H1 (cell line): ENCODE data around the gene GABRG3. TPM values are rescaled to one million over a fixed set of nuclear protein-coding genes. Genes with fewer than 3 reads are reported as not detected.

Source experiments
- CTCF ChIA-PET: fragments of 300-600 bp; sonication (Branson Sonifier 250); formaldehyde crosslinking; loops from one replicate; lab custom pipeline; 2021; ENCODE audit not compliant: partially characterized antibody; lab: Charles Lee
- POLR2A ChIA-PET: fragments of 300-600 bp; sonication (Branson Sonifier 250); formaldehyde crosslinking; loops from one replicate; lab custom pipeline; 2021; ENCODE audit warnings: inconsistent platforms; ENCODE audit not compliant: partially characterized antibody; lab: Charles Lee
- DNase-seq, 2 experiments: peaks; one replicate each; pipeline versions ENCODE4 v3.0.0 to v3.0.0-alpha.2; 2010 to 2022; ENCODE audit warnings: low spot score in 2 of 2, low read depth in 1 of 2, mixed read lengths in 1 of 2
- FAIRE-seq: peaks from 2 replicates; lab custom pipeline; 2011; peaks lifted over from hg19 to GRCh38; lab: Jason Lieb, UNC
- H2AFZ ChIP-seq: 2 replicates; pipeline ENCODE4 v1.8.1; 2012; ENCODE audit warnings: low read length, inconsistent platforms
- H2AK5ac ChIP-seq: 2 replicates; pipeline ENCODE4 v1.6.1; 2013; ENCODE audit warnings: low read depth, low read length
- H2BK120ac ChIP-seq: replicated peaks from 2 replicates; pipeline ENCODE3; 2013; ENCODE audit warnings: low read depth, low read length, inconsistent platforms
- H2BK12ac ChIP-seq: 2 replicates; pipeline ENCODE4 v1.6.1; 2013; ENCODE audit warnings: low read depth, low read length
- H2BK15ac ChIP-seq: 2 replicates; pipeline ENCODE4 v1.6.1; 2013; ENCODE audit warnings: low read length
- H2BK20ac ChIP-seq: 2 replicates; pipeline ENCODE4 v1.6.1; 2013; ENCODE audit warnings: low read length
- H2BK5ac ChIP-seq: 2 replicates; pipeline ENCODE4 v1.6.1; 2013; ENCODE audit warnings: low read depth, low read length
- H3K14ac ChIP-seq: 2 replicates; pipeline ENCODE4 v1.6.1; 2013; ENCODE audit warnings: inconsistent platforms; ENCODE audit not compliant: insufficient read length
- H3K18ac ChIP-seq: 2 replicates; pipeline ENCODE4 v1.6.1; 2013; ENCODE audit warnings: low read length; ENCODE audit errors: extremely low read depth
- H3K23ac ChIP-seq: 2 replicates; pipeline ENCODE4 v1.6.1; 2013; ENCODE audit warnings: inconsistent platforms; ENCODE audit not compliant: insufficient read length
- H3K23me2 ChIP-seq: 2 replicates; pipeline ENCODE4 v1.6.1; 2013; ENCODE audit warnings: low read depth, low read length
- H3K27ac ChIP-seq: 2 replicates; pipeline ENCODE4 v1.6.1; 2011; ENCODE audit warnings: low read depth, low read length, inconsistent platforms
- H3K27me3 ChIP-seq, 4 experiments: replicated peaks in 1 of 4; 1 replicate in 1 of 4; 2 replicates in 3 of 4; pipeline versions ENCODE4 v1.6.1 to v1.8.1; 2011 to 2013; ENCODE audit warnings: low read length in 3 of 4, mild to moderate bottlenecking in 3 of 4, inconsistent platforms in 2 of 4, mixed read lengths in 2 of 4, moderate library complexity in 1 of 4; ENCODE audit not compliant: control insufficient read depth in 3 of 4, insufficient read depth in 3 of 4; ENCODE audit errors: extremely low read depth in 1 of 4
- H3K36me3 ChIP-seq, 4 experiments: 2 replicates each; pipeline versions ENCODE4 v1.6.1 to v1.8.1; 2011 to 2013; ENCODE audit warnings: mild to moderate bottlenecking in 4 of 4, low read length in 3 of 4, moderate library complexity in 2 of 4, control low read depth in 1 of 4, inconsistent platforms in 1 of 4; ENCODE audit not compliant: insufficient read depth in 4 of 4, control insufficient read depth in 2 of 4
- H3K4ac ChIP-seq: replicated peaks from 2 replicates; pipeline ENCODE3; 2013; ENCODE audit warnings: low read length, low read depth, mixed read lengths, inconsistent platforms; ENCODE audit not compliant: insufficient read length
- H3K4me1 ChIP-seq, 4 experiments: replicated peaks in 1 of 4; 1 replicate in 1 of 4; 2 replicates in 3 of 4; pipeline versions ENCODE4 v1.6.1 to v1.8.1; 2011 to 2013; ENCODE audit warnings: low read length in 3 of 4, inconsistent platforms in 2 of 4, mixed read lengths in 1 of 4; ENCODE audit not compliant: insufficient read depth in 4 of 4, control insufficient read depth in 3 of 4
- H3K4me2 ChIP-seq, 2 experiments: 2 replicates each; pipeline versions ENCODE4 v1.6.1 to v1.8.1; 2011 to 2013; ENCODE audit warnings: low read depth in 2 of 2, low read length in 2 of 2, control low read depth in 1 of 2, inconsistent platforms in 1 of 2, mild to moderate bottlenecking in 1 of 2; ENCODE audit not compliant: insufficient read depth in 1 of 2
- H3K4me3 ChIP-seq, 4 experiments: fragments of 200-600, 300-600 bp in 1 of 4; sonication (generic), shearing (Covaris generic), sonication (Bioruptor Twin) in 1 of 4; 2 replicates each; pipeline versions ENCODE4 v1.5.1 to v1.8.1; 2011 to 2016; ENCODE audit warnings: low read length in 4 of 4, low read depth in 3 of 4, control low read depth in 2 of 4, inconsistent platforms in 2 of 4, mild to moderate bottlenecking in 2 of 4, mixed read lengths in 1 of 4, moderate library complexity in 1 of 4; ENCODE audit not compliant: insufficient read depth in 2 of 4; ENCODE audit errors: extremely low read depth in 1 of 4
- H3K56ac ChIP-seq: replicated peaks from 2 replicates; pipeline ENCODE3; 2013; ENCODE audit warnings: low read depth, mild to moderate bottlenecking, mixed read lengths, low read length, inconsistent platforms; ENCODE audit not compliant: insufficient read length
- H3K79me1 ChIP-seq: 2 replicates; pipeline ENCODE4 v1.6.1; 2013; ENCODE audit warnings: low read depth, low read length, control low read depth
- H3K79me2 ChIP-seq, 2 experiments: 2 replicates each; pipeline versions ENCODE4 v1.6.1 to v1.8.1; 2012 to 2013; ENCODE audit warnings: low read length in 2 of 2, mild to moderate bottlenecking in 2 of 2, inconsistent platforms in 1 of 2; ENCODE audit not compliant: insufficient read depth in 2 of 2, control insufficient read depth in 1 of 2
- H3K9ac ChIP-seq, 4 experiments: replicated peaks in 1 of 4; 1 replicate in 1 of 4; 2 replicates in 3 of 4; pipeline versions ENCODE4 v1.6.1 to v1.8.1; 2011 to 2013; ENCODE audit warnings: low read depth in 3 of 4, low read length in 3 of 4, control low read depth in 2 of 4, mild to moderate bottlenecking in 2 of 4, moderate library complexity in 2 of 4, inconsistent platforms in 1 of 4; ENCODE audit errors: extremely low read depth in 1 of 4
- H3K9me3 ChIP-seq, 2 experiments: 2 replicates each; pipeline versions ENCODE4 v1.6.1 to v1.8.1; 2012 to 2013; ENCODE audit warnings: mild to moderate bottlenecking in 2 of 2, moderate library complexity in 2 of 2, control low read depth in 1 of 2, inconsistent platforms in 1 of 2, low read depth in 1 of 2, low read length in 1 of 2, mixed read lengths in 1 of 2; ENCODE audit not compliant: insufficient read depth in 2 of 2
- H4K20me1 ChIP-seq, 2 experiments: replicated peaks in 1 of 2; 2 replicates each; pipeline versions ENCODE3 to v1.8.1; 2011 to 2013; ENCODE audit warnings: inconsistent platforms in 2 of 2, low read length in 2 of 2, mild to moderate bottlenecking in 1 of 2; ENCODE audit not compliant: insufficient read depth in 2 of 2, control insufficient read depth in 1 of 2
- H4K5ac ChIP-seq: 2 replicates; pipeline ENCODE4 v1.6.1; 2013; ENCODE audit warnings: low read length, low read depth, mixed read lengths, inconsistent platforms; ENCODE audit not compliant: insufficient read length
- H4K8ac ChIP-seq: 2 replicates; pipeline ENCODE4 v1.8.0; 2013; ENCODE audit warnings: mild to moderate bottlenecking, moderate library complexity, low read length, inconsistent platforms; ENCODE audit not compliant: insufficient read depth; ENCODE audit errors: extremely low read depth
- H4K91ac ChIP-seq: replicated peaks from 2 replicates; pipeline ENCODE3; 2013; ENCODE audit warnings: low read length, mixed read lengths, inconsistent platforms; ENCODE audit not compliant: insufficient read length
- EZH2 ChIP-seq: fragments of 200-600 bp; sonication (generic); IDR thresholded peaks from 2 replicates; pipeline ENCODE4 v1.7.1; 2012; ENCODE audit warnings: low read depth, mild to moderate bottlenecking, moderate library complexity, low read length, inconsistent platforms; ENCODE audit not compliant: severe bottlenecking
- FOSL1 ChIP-seq: IDR thresholded peaks from 2 replicates; pipeline ENCODE4 v1.6.1; 2011; ENCODE audit warnings: mild to moderate bottlenecking, low read depth, low read length, moderate library complexity; ENCODE audit not compliant: insufficient read depth
- NANOG ChIP-seq: IDR thresholded peaks from 2 replicates; pipeline ENCODE4 v1.6.1; 2011; ENCODE audit warnings: low read length, low read depth, mild to moderate bottlenecking, inconsistent platforms; ENCODE audit not compliant: insufficient read depth, poor library complexity, severe bottlenecking
- PHF8 ChIP-seq: fragments of 200-600 bp; sonication (generic); conservative IDR thresholded peaks from 2 replicates; pipeline ENCODE4 v1.7.1; 2012; ENCODE audit warnings: low read depth, mild to moderate bottlenecking, inconsistent platforms, low read length, moderate library complexity
- POLR2AphosphoS5 ChIP-seq: IDR thresholded peaks from 2 replicates; pipeline ENCODE4 v1.6.1; 2011; ENCODE audit warnings: low read depth, low read length
- SP2 ChIP-seq: IDR thresholded peaks from 2 replicates; pipeline ENCODE4 v1.6.1; 2012; ENCODE audit warnings: mild to moderate bottlenecking, low read length, inconsistent platforms
- TAF7 ChIP-seq: optimal IDR thresholded peaks from 2 replicates; pipeline ENCODE3; 2011; ENCODE audit warnings: low read depth, mild to moderate bottlenecking, inconsistent platforms, low read length, moderate library complexity, borderline replicate concordance
- WGBS, 2 experiments: shearing (Covaris generic) in 1 of 2; methylation state at CpG; one replicate each; pipeline versions ENCODE4 v1.1.6 to v1.1.7; 2013 to 2015; ENCODE audit warnings: low lambda C conversion rate in 2 of 2, mixed read lengths in 2 of 2, inconsistent platforms in 1 of 2, low coverage in 1 of 2, missing lambda C conversion rate in 1 of 2; ENCODE audit not compliant: insufficient replicate concordance in 2 of 2, insufficient coverage in 1 of 2, insufficient read length in 1 of 2; ENCODE audit errors: extremely low coverage in 1 of 2, missing lambda C conversion rate in 1 of 2; 5-methylcytosine and 5-hydroxymethylcytosine counted together
- polyA plus RNA-seq, 7 experiments: library from polyadenylated mRNA; depleted of rRNA in 3 of 7; stranded (reverse) in 5 of 7; unstranded in 2 of 7; fragments of >200 nt in 5 of 7; fragments of 200-250 nt in 2 of 7; gene quantifications; 1 replicate in 5 of 7; 2 replicates in 1 of 7; 4 replicates in 1 of 7; pipeline versions ENCODE4 v1.2.1 to v1.2.3, GENCODE V29; 2011 to 2013; ENCODE audit warnings: missing spikeins in 2 of 7, mixed read lengths in 2 of 7
- total RNA-seq: library from RNA; stranded (reverse); fragmentation: NEBNext Ultra II Directional; extraction: Animal tissue kit (Norgen Biotek cat#: 25700); gene quantifications from 2 replicates; pipeline ENCODE4 v1.2.1, GENCODE V29; 2021

The GABRG3 gene
- total and polyA plus RNA-seq, 2 of the 8 experiments (the other 6 are each of a cell fraction or from before 2014, with no cell fraction given), result 0.17 to 0.80 TPM

DNA sequence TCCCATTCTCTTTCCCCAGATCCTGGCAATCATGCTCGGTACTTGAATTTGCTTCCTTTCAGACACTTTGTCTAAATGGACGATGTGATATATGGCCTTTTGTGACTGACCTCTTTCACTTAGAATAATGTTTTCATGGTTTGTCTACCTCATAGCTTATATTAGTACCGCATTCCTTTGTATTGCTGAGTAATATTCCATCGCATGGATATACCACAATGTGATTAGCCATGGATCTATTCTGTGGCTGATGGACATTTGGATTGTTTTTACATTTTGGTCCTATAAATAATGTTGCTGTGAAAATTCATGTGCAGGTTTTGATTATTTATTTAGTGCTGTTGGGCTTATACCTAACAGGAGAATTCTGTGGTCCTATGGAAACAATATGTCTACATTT lies 458.6 kb downstream of the GABRG3 start:
- WGBS, 2 experiments, result 89% methylated on average over 4 of the region's 4 CpGs; no CpG with 5 or more reads in 1 of the 2 experiments
- no peak overlapping the region for H2BK15ac ChIP-seq
- H3K9me3 ChIP-seq, result peaks cover 8 to 10% of the 10 kb centered on the region in 2 experiments; a peak in 2 of 4 replicates

More for the DNA sequence above, 458.6 kb downstream of the GABRG3 start:
- Histone ChIP-seq H3K36me3 (no peaks in the 10 kb centered on the region), H3K4ac (no peak overlapping the region), H3K27ac (no peak overlapping the region), H3K18ac (no peak overlapping the region), H4K91ac (no peak overlapping the region), H3K4me2 (no peak overlapping the region), H3K14ac (no peak overlapping the region), H2AFZ (no peak overlapping the region), H3K27me3 (no peaks in the 10 kb centered on the region), H3K56ac (no peak overlapping the region), H2BK5ac (no peak overlapping the region), H2AK5ac (no peak overlapping the region), H3K4me3 (no peak overlapping the region), H4K5ac (no peak overlapping the region), H2BK120ac (no peak overlapping the region), H2BK12ac (no peak overlapping the region), H3K4me1 (no peaks in the 10 kb centered on the region), H3K79me2 (no peaks in the 10 kb centered on the region), H3K23ac (no peak overlapping the region), H2BK20ac (no peak overlapping the region), H4K20me1 (no peaks in the 10 kb centered on the region), H3K9ac (no peak overlapping the region), H3K23me2 (no peaks in the 10 kb centered on the region), H4K8ac (no peak overlapping the region), H3K79me1 (no peaks in the 10 kb centered on the region)
- DNase-seq (no peak), FAIRE-seq (no peak)
- ChIA-PET CTCF (no interaction called here), POLR2A (no interaction called here)
- TF ChIP-seq EZH2, result no peak
- TF ChIP-seq FOSL1, result no peak
- no peak for TF ChIP-seq TAF7
- TF ChIP-seq POLR2AphosphoS5, result no peak
- no peak for TF ChIP-seq NANOG
- TF ChIP-seq PHF8, result no peak
- TF ChIP-seq SP2, result no peak
